Sigmoid colon (tissue), 7 donors: ENCODE data around the gene GNS. TPM values are rescaled to one million over a fixed set of nuclear protein-coding genes. Genes with fewer than 3 reads are reported as not detected.

Source experiments
- DNase-seq: peaks from one replicate; pipeline ENCODE4 v3.0.0-alpha.2; 2019
- H3K27ac ChIP-seq, 4 donors: fragments of 200-600 bp; sonication (generic); one replicate each; pipeline ENCODE4 v1.5.1; 2016 to 2019; ENCODE audit warnings: mild to moderate bottlenecking in 1 of 4
- H3K27me3 ChIP-seq, 3 donors: fragments of 200-600 bp; sonication (generic); one replicate each; pipeline ENCODE4 v1.5.1; 2019; ENCODE audit warnings: mild to moderate bottlenecking in 1 of 3
- H3K36me3 ChIP-seq, 4 donors: fragments of 200-600 bp; sonication (generic); one replicate each; pipeline ENCODE4 v1.5.1; 2016 to 2019
- H3K4me1 ChIP-seq, 4 donors: fragments of 200-600 bp; sonication (generic); one replicate each; pipeline ENCODE4 v1.5.1; 2017 to 2019
- H3K4me3 ChIP-seq, 4 donors: fragments of 200-600 bp; sonication (generic); one replicate each; pipeline ENCODE4 v1.5.1; 2017 to 2019; ENCODE audit warnings: mild to moderate bottlenecking in 2 of 4, moderate library complexity in 1 of 4
- H3K9me3 ChIP-seq, 4 donors: fragments of 200-600 bp in 3 of 4; sonication (generic) in 3 of 4; one replicate each; pipeline versions ENCODE4 v1.5.1 to v1.6.1; 2013 to 2019
- CTCF ChIP-seq, 4 experiments: fragments of 450-650 bp in 3 of 4; fragments of 200-600 bp in 1 of 4; IDR thresholded peaks; one replicate each; pipeline ENCODE4 v1.5.1; 2016 to 2019; ENCODE audit warnings: antibody characterized with exemption in 4 of 4, mild to moderate bottlenecking in 3 of 4, moderate library complexity in 2 of 4
- EP300 ChIP-seq, 4 donors: sonication (generic); formaldehyde crosslinking; IDR thresholded peaks; one replicate each; pipeline ENCODE4 v1.6.1; 2017; ENCODE audit warnings: antibody characterized with exemption in 4 of 4
- POLR2A ChIP-seq, 2 donors: fragments of 450-650 bp; IDR thresholded peaks; one replicate each; pipeline ENCODE4 v1.6.1; 2016; ENCODE audit warnings: antibody characterized with exemption in 2 of 2, mild to moderate bottlenecking in 2 of 2, moderate library complexity in 2 of 2
- POLR2AphosphoS5 ChIP-seq, 4 donors: sonication (generic); formaldehyde crosslinking; IDR thresholded peaks; one replicate each; pipeline ENCODE4 v1.6.1; 2017; ENCODE audit warnings: antibody characterized with exemption in 4 of 4
- WGBS, 2 donors: extraction: QIAGEN DNeasy Blood & Tissue Kit; methylation state at CpG; one replicate each; pipeline ENCODE4 v1.1.7; 2013; 5-methylcytosine and 5-hydroxymethylcytosine counted together
- intact Hi-C: fragments of 100-400 bp; cut with DNase I; formaldehyde crosslinking; loops from one replicate; pipeline ENCODE4 v1.15.1; 2023
- polyA plus RNA-seq, 3 donors: library from polyadenylated mRNA; stranded (reverse); fragments of 200-250 nt; gene quantifications; one replicate each; pipeline ENCODE4 v1.2.3, GENCODE V29; 2013
- total RNA-seq, 4 donors: library from RNA; depleted of rRNA; stranded (reverse); fragments of >200 nt; gene quantifications; one replicate each; pipeline ENCODE4 v1.1.0, GENCODE V29; 2016
- donor health status: healthy with polysubstance abuse.
- donor health status: Bipolar disorder and iron deficiency.
- donor health status: healthy.

GNS gene
- total and polyA plus RNA-seq, 7 donors = 4.2 to 73.0 (median 65.3) TPM

GRCh38 chr12:64699504-64700115 lies 59.6 kb downstream of the GNS start:
- H3K4me3 ChIP-seq = no peak overlapping the region
- no peaks in the 10 kb centered on the region for H3K9me3 ChIP-seq
- intact Hi-C loops = loop anchor here (5.0 to 10.0 kb wide), 2 partner anchors 247 to 295 kb away; partner anchors contain the start of genes TBK1 and XPOT
- no peak for DNase-seq
- 92 to 94% methylated on average over 12 of the region's 12 CpGs for WGBS, 2 donors
- no peak overlapping the region for H3K27ac ChIP-seq
- TF ChIP-seq POLR2AphosphoS5 (IDR thresholded peaks at IDR 0.05) = no peak
- no peak for TF ChIP-seq EP300 (IDR thresholded peaks at IDR 0.05)
- no peak for TF ChIP-seq POLR2A (IDR thresholded peaks at IDR 0.05)
- TF ChIP-seq CTCF (IDR thresholded peaks at IDR 0.05) = no peak
- peaks cover 0 to 26% (median 7%) of the 10 kb centered on the region in 4 donors for H3K36me3 ChIP-seq
- H3K4me1 ChIP-seq = peaks cover 0 to 35% (median 28%) of the 10 kb centered on the region in 4 donors
- no peaks in the 10 kb centered on the region for H3K27me3 ChIP-seq

DNA sequence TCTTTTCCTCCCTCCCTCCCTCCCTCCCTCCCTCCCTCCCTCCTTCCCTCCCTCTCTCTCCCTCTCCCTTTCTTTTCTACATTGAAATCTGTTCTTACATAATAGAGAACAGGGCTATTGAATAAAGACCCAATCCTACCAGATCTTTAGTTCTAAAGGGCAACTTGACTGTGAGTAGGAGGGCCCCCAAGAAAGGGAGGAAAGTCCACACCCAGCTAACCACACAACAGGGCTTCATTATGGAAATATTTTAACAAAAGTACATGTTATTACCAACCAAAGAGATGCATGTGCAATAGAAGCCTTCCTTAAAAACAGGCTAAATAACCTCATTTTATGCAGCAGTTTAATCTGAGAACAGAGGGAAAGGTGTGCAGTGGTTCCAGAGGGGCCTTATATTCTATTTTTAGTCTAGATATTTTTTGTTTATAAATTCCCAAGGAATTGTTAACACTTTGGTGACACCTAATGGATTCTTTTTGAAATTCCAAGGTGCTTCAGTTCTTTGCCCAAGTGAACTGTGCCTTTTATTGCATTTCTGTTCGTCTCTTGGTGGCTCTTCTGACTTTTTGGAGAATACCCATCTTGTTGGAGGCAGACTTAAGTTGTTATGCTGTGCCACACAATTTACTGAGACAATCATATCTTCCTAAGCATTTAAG lies 63.0 kb downstream of the GNS start:
- Histone ChIP-seq H3K36me3 (peaks cover 0 to 26% (median 7%) of the 10 kb centered on the region in 4 donors), H3K27ac (peak overlapping the region; percentile 52 to 92 (median 76)), H3K27me3 (no peaks in the 10 kb centered on the region), H3K4me3 (no peak overlapping the region), H3K4me1 (peaks cover 0 to 55% (median 46%) of the 10 kb centered on the region in 4 donors), H3K9me3 (no peaks in the 10 kb centered on the region)
- 20 to 57% methylated on average over 1 of the region's 1 CpG for WGBS, 2 donors
- intact Hi-C loops = loop anchor here (5.0 to 10.0 kb wide), 2 partner anchors 244 to 291 kb away; partner anchors contain the start of genes TBK1 and XPOT
- no peak for DNase-seq
- TF ChIP-seq EP300 (IDR thresholded peaks at IDR 0.05) = no peak
- TF ChIP-seq CTCF (IDR thresholded peaks at IDR 0.05) = peak in 3 of 4 experiments; percentile 13 to 31 (median 15)
- no peak for TF ChIP-seq POLR2A (IDR thresholded peaks at IDR 0.05)

DNA sequence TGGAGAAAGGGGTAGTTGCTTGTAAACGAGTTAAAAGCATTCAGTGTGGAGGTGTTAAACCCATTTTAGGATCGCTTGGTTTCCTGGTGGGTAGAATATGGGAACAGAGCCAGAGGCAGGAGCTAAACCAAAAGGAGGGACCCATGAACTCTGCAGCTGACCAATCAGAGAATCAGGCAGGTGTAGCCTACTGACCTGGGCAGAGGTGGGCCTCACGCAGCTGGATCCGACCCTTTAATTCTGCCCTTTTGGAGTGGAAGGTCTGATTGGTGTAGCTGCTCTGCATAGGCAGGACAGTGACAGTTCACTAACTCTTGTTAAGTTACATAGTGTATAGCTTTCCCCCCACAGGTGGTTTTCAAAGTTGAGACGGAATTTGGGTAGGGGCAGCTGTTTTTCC lies 63.7 kb downstream of the GNS start:
- no peak for TF ChIP-seq POLR2AphosphoS5 (IDR thresholded peaks at IDR 0.05)
- TF ChIP-seq POLR2A (IDR thresholded peaks at IDR 0.05) = no peak
- TF ChIP-seq EP300 (IDR thresholded peaks at IDR 0.05) = no peak
- TF ChIP-seq CTCF (IDR thresholded peaks at IDR 0.05) = no peak
- peaks cover 0 to 26% (median 7%) of the 10 kb centered on the region in 4 donors for H3K36me3 ChIP-seq
- DNase-seq = no peak
- peak overlapping the region; percentile 52 to 92 (median 76) for H3K27ac ChIP-seq
- intact Hi-C loops = loop anchor here (5.0 to 10.0 kb wide), 2 partner anchors 243 to 291 kb away; partner anchors contain the start of genes TBK1 and XPOT
- whole genome bisulfite sequencing, 2 donors = 75 to 81% methylated on average over 5 of the region's 5 CpGs
- no peaks in the 10 kb centered on the region for H3K9me3 ChIP-seq
- no peaks in the 10 kb centered on the region for H3K27me3 ChIP-seq
- peaks cover 0 to 55% (median 48%) of the 10 kb centered on the region in 4 donors for H3K4me1 ChIP-seq
- no peak overlapping the region for H3K4me3 ChIP-seq

GRCh38 chr12:64694130-64695040 lies 64.8 kb downstream of the GNS start:
- intact Hi-C loops = loop anchor here (5.0 to 10.0 kb wide), 2 partner anchors 242 to 290 kb away; partner anchors contain the start of genes TBK1 and XPOT
- peaks cover 0 to 18% (median 7%) of the 10 kb centered on the region in 4 donors for H3K36me3 ChIP-seq
- DNase-seq = no peak
- peak overlapping the region; percentile 44 to 92 (median 76) for H3K27ac ChIP-seq
- peaks cover 0 to 57% (median 48%) of the 10 kb centered on the region in 4 donors for H3K4me1 ChIP-seq
- TF ChIP-seq CTCF (IDR thresholded peaks at IDR 0.05) (peak in 2 of 4 experiments; percentile 35 to 43), EP300 (IDR thresholded peaks at IDR 0.05) (no peak), POLR2AphosphoS5 (IDR thresholded peaks at IDR 0.05) (peak in 2 of 4 donors; percentile 12 to 16), POLR2A (IDR thresholded peaks at IDR 0.05) (no peak)
- no peak overlapping the region for H3K4me3 ChIP-seq
- no peaks in the 10 kb centered on the region for H3K27me3 ChIP-seq
- H3K9me3 ChIP-seq = no peaks in the 10 kb centered on the region
- WGBS, 2 donors = 79 to 83% methylated on average over 18 of the region's 18 CpGs
